ACC112 (cell line): Measurements from ENCODE around the gene DNM3.
"Not testable (repeated sequence)": the region's sequence is repeated elsewhere in the genome, so short reads cannot be mapped to it uniquely, and the experiment has no call there.

Experiments
- H2AFZ ChIP-seq: fragments of 200-600 bp; sonication (generic); one replicate; pipeline ENCODE4 v1.6.0; 2017; ENCODE audit warnings: antibody characterized with exemption, low read length; ENCODE audit not compliant: unreplicated experiment
- H3K27ac ChIP-seq: fragments of 200-600 bp; sonication (generic); 2 replicates; pipeline ENCODE4 v1.5.1; 2014; ENCODE audit warnings: low read depth, mild to moderate bottlenecking, antibody characterized with exemption, low read length, moderate library complexity
- H3K27me3 ChIP-seq: fragments of 200-600 bp; sonication (generic); 2 replicates; pipeline ENCODE4 v1.6.1; 2014; ENCODE audit warnings: mild to moderate bottlenecking, antibody characterized with exemption, low read length, moderate library complexity, mixed read lengths; ENCODE audit not compliant: insufficient read depth
- H3K36me3 ChIP-seq: fragments of 200-600 bp; sonication (generic); 2 replicates; pipeline ENCODE4 v1.6.1; 2016; ENCODE audit warnings: mild to moderate bottlenecking, antibody characterized with exemption, low read length, moderate library complexity, mixed read lengths; ENCODE audit not compliant: insufficient read depth
- H3K4me1 ChIP-seq: fragments of 200-600 bp; sonication (generic); one replicate; pipeline ENCODE4 v1.6.1; 2016; ENCODE audit warnings: low read length, mixed read lengths; ENCODE audit not compliant: insufficient read depth, unreplicated experiment, control insufficient read depth
- H3K4me3 ChIP-seq: fragments of 200-600 bp; sonication (generic); 2 replicates; pipeline ENCODE4 v1.5.1; 2014; ENCODE audit warnings: mild to moderate bottlenecking, low read depth, low read length
- H3K79me2 ChIP-seq: fragments of 200-600 bp; sonication (generic); one replicate; pipeline ENCODE4 v1.6.0; 2016; ENCODE audit warnings: low read length; ENCODE audit not compliant: control insufficient read depth, unreplicated experiment, insufficient read depth

DNM3 gene

DNA sequence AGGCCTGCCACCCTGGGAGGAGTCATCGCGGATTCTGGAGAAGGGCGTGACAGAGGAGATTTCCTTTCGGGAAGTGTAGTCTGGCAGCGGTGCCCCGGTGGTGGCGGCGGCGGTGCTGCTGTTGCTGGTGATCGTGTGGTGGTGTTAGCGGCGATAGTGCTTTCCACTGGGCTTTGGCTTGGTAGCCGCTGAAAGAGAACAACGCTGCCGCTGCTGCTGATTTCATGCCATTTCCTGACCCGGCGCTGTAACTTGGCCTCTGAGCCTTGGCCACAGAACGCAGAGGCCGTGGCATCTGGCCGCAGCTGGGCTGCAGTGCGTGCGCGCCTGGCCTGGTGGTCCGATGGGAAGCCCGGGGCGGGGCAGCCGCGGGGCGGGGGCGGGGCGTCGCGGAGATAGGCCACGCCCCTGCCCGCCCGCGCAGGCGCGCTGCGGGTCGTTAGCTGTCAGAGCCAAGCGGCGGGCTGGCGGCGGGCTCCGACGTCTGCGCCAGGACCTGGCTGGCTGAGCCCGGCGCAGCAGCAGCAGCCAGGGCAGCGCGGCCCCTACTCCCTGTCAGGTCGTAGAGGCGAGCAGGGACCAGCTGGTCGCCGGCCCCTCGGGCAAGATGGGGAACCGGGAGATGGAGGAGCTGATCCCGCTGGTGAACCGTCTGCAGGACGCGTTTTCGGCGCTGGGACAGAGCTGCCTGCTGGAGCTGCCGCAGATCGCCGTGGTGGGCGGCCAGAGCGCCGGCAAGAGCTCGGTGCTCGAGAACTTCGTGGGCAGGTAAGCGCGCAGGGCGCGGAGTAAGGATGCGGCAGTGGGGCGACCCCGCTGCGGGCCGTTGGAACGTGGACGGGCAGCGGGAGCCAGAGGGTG lies at the start of gene DNM3:
Gene DNM3, plus strand, starts transcription at position 449 of the 861 bp plus-strand sequence. Its CDS starts 159 bp downstream, at position 608.
- no peaks in the 10 kb centered on the region for H3K36me3 ChIP-seq
- no peaks in the 10 kb centered on the region for H3K79me2 ChIP-seq
- peaks cover 37% of the 10 kb centered on the region for H3K27me3 ChIP-seq
- no peaks in the 10 kb centered on the region for H3K4me1 ChIP-seq
- H3K27ac ChIP-seq = no peak within 1 kb of the TSS
- peak within 1 kb of the TSS; percentile 71 for H2AFZ ChIP-seq
- peak within 1 kb of the TSS; percentile 83 for H3K4me3 ChIP-seq

GRCh38 chr1:171792656-171793369 lies 48.5 kb upstream of the DNM3 start:
- H3K79me2 ChIP-seq = peaks cover 4% of the 10 kb centered on the region
- H3K27me3 ChIP-seq = no peaks in the 10 kb centered on the region
- H2AFZ ChIP-seq = no peak overlapping the region
- H3K27ac ChIP-seq = peak overlapping the region; percentile 93
- no peak overlapping the region for H3K4me3 ChIP-seq
- H3K36me3 ChIP-seq = peaks cover 45% of the 10 kb centered on the region
- H3K4me1 ChIP-seq = peaks cover 42% of the 10 kb centered on the region

- no peak overlapping the region for H3K4me3 ChIP-seq
- no peaks in the 10 kb centered on the region for H3K27me3 ChIP-seq
- no peak overlapping the region for H2AFZ ChIP-seq
- peaks cover 4% of the 10 kb centered on the region for H3K79me2 ChIP-seq
- H3K36me3 ChIP-seq = peaks cover 40% of the 10 kb centered on the region
- peak overlapping the region; percentile 93 for H3K27ac ChIP-seq
- H3K4me1 ChIP-seq = peaks cover 38% of the 10 kb centered on the region
Observed at GRCh38 chr1:171793636-171794035, 47.7 kb upstream of the DNM3 start.

GRCh38 chr1:171794085-171794484 lies 47.2 kb upstream of the DNM3 start:
- H3K4me1 ChIP-seq = peaks cover 34% of the 10 kb centered on the region
- no peaks in the 10 kb centered on the region for H3K27me3 ChIP-seq
- H3K36me3 ChIP-seq = peaks cover 40% of the 10 kb centered on the region
- peak overlapping the region; percentile 93 for H3K27ac ChIP-seq
- no peak overlapping the region for H2AFZ ChIP-seq
- H3K4me3 ChIP-seq = peak overlapping the region; percentile 15; the same call in 1 of the 2 replicates
- H3K79me2 ChIP-seq = peaks cover 4% of the 10 kb centered on the region

GRCh38 chr1:171796592-171796991 lies 44.7 kb upstream of the DNM3 start:
- Histone ChIP-seq H3K79me2 (no peaks in the 10 kb centered on the region), H3K36me3 (peaks cover 22% of the 10 kb centered on the region), H3K4me3 (no peak overlapping the region), H2AFZ (no peak overlapping the region), H3K27me3 (no peaks in the 10 kb centered on the region), H3K4me1 (peaks cover 31% of the 10 kb centered on the region), H3K27ac (no peak overlapping the region)

DNA sequence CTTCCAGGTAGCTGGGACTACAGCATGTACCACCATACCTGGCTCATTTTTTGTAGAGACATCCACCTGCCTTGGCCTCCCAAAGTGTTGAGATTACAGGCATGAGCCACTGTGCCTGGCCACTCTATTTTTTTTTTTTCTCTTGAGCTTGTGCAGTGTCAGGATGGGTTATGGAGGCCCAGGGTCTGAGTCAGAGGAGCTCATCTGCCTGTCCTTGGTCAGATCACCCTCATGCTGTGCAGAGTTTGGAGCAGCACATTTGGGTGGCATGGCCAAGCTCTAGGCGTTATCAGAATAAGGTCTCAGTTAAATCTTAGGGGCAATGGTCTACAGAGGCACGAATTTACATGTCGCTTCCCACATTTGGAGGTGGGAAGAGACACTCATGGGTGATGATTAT lies 43.0 kb upstream of the DNM3 start:
- no peaks in the 10 kb centered on the region for H3K27me3 ChIP-seq
- no peaks in the 10 kb centered on the region for H3K79me2 ChIP-seq
- H3K4me1 ChIP-seq = peaks cover 23% of the 10 kb centered on the region
- no peak overlapping the region for H3K27ac ChIP-seq
- no peak overlapping the region for H3K4me3 ChIP-seq
- no peak overlapping the region for H2AFZ ChIP-seq
- H3K36me3 ChIP-seq = peaks cover 22% of the 10 kb centered on the region

GRCh38 chr1:171798765-171799164 lies 42.5 kb upstream of the DNM3 start:
- H3K36me3 ChIP-seq = peaks cover 22% of the 10 kb centered on the region

GRCh38 chr1:171799166-171799565 lies 42.1 kb upstream of the DNM3 start:
- Histone ChIP-seq H3K36me3 (peaks cover 22% of the 10 kb centered on the region), H3K4me1 (peaks cover 14% of the 10 kb centered on the region), H3K27ac (no peak overlapping the region), H3K4me3 (no peak overlapping the region), H2AFZ (no peak overlapping the region), H3K79me2 (no peaks in the 10 kb centered on the region), H3K27me3 (no peaks in the 10 kb centered on the region)

More at GRCh38 chr1:171798765-171799164, 42.5 kb upstream of the DNM3 start:
- peaks cover 18% of the 10 kb centered on the region for H3K4me1 ChIP-seq
- no peak overlapping the region for H3K4me3 ChIP-seq
- no peaks in the 10 kb centered on the region for H3K27me3 ChIP-seq
- no peak overlapping the region for H2AFZ ChIP-seq
- no peak overlapping the region for H3K27ac ChIP-seq
- H3K79me2 ChIP-seq = no peaks in the 10 kb centered on the region

DNA sequence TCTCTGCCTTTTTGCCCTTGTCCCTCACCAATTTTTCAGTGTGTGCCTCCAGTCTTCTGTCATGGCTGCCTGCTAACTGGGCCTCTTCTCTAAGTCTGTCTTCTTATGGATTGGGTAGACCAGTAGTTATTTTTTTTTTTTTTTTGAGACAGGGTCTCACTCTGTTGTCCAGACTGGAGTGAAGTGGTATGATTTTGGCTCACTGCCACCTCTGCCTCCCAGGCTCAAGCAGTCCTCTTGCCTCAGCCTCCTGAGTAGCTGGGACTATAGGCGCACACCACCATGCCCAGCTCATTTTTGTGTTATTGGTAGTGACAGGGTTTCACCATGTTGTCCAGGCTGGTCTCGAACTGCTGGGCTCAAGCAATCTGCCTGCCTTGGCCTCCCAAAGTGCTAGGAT lies 41.6 kb upstream of the DNM3 start:
- not testable (repeated sequence) for H3K4me1 ChIP-seq, H3K27ac ChIP-seq

GRCh38 chr1:171800342-171800741 lies 41.0 kb upstream of the DNM3 start:
- peaks cover 18% of the 10 kb centered on the region for H3K36me3 ChIP-seq
- H3K27ac ChIP-seq = no peak overlapping the region
- no peak overlapping the region for H3K4me3 ChIP-seq

More for the DNA sequence above, 41.6 kb upstream of the DNM3 start:
- H3K79me2 ChIP-seq, H2AFZ ChIP-seq, H3K27me3 ChIP-seq, H3K4me3 ChIP-seq: not testable (repeated sequence)
- H3K36me3 ChIP-seq = peaks cover 22% of the 10 kb centered on the region

More at GRCh38 chr1:171800342-171800741, 41.0 kb upstream of the DNM3 start:
- Histone ChIP-seq H2AFZ (no peak overlapping the region), H3K27me3 (no peaks in the 10 kb centered on the region), H3K4me1 (peaks cover 4% of the 10 kb centered on the region), H3K79me2 (no peaks in the 10 kb centered on the region)
